HG03342 (cell line): Measurements from ENCODE around the gene PRKAA1.

Source experiments
- ATAC-seq: cut with Tn5 transposase; IDR thresholded peaks from one replicate; pipeline ENCODE4 v1.9.1; 2021; ENCODE audit warnings: mild to moderate bottlenecking, moderate library complexity; ENCODE audit not compliant: unreplicated experiment

Gene PRKAA1

DNA sequence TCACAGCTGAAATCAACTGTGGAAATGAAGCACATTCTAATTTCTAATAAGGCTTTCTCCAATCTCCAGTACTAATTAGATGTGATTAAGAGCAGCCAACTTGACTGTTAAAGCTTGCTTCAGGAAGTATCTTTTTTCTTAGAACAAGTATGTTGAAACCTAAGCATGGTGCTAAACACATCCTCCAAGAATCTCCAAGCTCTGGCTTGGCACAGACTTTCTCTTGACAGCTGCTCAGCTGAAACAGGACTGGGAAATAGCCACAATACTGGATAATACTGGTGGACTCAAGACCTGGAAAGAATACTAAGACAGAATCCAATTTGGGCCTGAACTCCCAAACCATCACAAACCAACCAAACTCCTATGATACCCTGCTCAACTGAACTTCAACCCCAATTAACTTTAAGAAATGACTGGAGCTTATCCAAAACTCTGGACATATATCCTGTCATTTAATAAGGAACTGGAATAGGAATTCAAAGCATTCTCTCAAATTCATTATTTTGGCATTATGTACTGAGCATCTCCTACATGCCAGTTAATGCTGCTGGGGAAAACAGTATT, 16.2 kb downstream of the PRKAA1 start:
- ATAC-seq = no peak

DNA sequence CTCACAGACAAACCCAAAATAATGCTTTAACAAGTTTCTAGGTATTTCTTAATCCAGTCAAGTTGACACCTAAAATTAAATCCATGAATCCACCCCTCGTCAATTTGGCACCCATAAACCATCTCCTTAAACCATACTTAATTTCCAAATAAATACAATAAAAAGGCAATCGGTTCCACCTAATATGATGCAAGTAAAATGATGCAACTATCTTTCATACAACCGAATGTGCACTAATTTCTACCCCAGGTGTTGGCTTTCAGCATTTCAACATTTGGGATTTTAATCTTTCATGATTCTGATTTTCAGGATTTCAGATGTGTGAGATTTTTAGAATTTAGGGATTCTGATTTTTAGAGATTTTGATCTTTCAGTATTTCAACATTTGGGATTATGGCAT, 17.3 kb downstream of the PRKAA1 start:
- no peak for ATAC-seq

GRCh38 chr5:40780199-40780598, 18.0 kb downstream of the PRKAA1 start:
- no peak for ATAC-seq

DNA sequence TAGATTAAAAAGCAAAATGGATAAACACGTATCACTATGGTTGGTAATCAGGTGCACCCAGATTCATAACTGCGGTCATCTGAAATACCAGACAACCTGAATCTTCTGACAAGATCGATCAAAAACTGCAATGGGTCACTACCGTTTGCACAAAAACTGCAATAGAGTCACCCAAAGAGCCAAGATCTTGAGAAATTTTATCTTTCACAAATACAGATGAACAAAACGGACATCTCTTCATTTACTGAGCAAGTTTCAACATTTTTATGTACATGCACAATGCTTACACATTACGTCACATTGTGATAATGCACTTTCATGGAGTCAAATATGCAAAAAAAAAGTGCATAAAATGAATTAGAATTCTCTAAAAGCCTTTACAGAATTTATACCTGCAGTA, 18.6 kb downstream of the PRKAA1 start:
- ATAC-seq = no peak

GRCh38 chr5:40778133-40778532, 20.0 kb downstream of the PRKAA1 start:
- ATAC-seq = no peak

DNA sequence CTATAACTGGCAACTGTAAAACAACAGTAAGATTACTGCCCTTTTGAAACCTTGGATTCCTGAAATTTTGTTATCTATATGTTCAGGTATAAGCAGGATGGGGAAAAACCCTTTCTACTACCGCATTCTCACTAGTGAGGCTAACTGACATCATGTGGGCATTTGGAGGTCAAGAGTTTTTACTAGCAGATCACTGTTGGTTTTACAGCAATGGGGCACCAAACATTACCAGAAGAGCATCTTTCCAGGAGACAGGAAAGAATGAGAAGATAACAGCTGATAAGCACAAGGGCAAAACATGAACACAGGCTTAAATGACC, 21.6 kb downstream of the PRKAA1 start:
- ATAC-seq = no peak

GRCh38 chr5:40775846-40776657, 22.1 kb downstream of the PRKAA1 start:
- no peak for ATAC-seq

GRCh38 chr5:40775085-40775845, 22.9 kb downstream of the PRKAA1 start:
- ATAC-seq = no peak

DNA sequence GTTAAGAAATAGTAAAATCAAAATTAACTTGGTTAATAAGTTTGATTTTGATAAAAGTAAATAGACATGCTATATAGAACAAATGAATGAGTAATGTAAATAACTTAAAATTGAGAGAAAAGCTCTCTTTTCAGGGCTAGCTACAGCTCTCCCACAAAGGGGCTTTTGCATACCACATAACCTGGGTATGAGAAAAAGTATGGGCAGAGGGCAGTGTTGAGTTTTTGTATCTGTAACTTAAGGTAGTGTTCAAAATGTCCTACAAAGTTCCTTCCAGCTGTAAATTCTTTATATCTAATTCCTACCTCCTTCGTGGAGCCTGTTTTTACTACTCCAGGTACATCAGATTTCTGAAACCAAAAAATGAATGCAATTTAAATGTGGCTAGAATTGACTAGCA, 23.6 kb downstream of the PRKAA1 start:
- no peak for ATAC-seq

- ATAC-seq = no peak
Measured at GRCh38 chr5:40770764-40771163, 27.4 kb downstream of the PRKAA1 start.

- ATAC-seq = no peak
Measured at GRCh38 chr5:40762705-40763104, 35.5 kb downstream of the PRKAA1 start.

GRCh38 chr5:40757400-40757799, 40.8 kb downstream of the PRKAA1 start:
- no peak for ATAC-seq

DNA sequence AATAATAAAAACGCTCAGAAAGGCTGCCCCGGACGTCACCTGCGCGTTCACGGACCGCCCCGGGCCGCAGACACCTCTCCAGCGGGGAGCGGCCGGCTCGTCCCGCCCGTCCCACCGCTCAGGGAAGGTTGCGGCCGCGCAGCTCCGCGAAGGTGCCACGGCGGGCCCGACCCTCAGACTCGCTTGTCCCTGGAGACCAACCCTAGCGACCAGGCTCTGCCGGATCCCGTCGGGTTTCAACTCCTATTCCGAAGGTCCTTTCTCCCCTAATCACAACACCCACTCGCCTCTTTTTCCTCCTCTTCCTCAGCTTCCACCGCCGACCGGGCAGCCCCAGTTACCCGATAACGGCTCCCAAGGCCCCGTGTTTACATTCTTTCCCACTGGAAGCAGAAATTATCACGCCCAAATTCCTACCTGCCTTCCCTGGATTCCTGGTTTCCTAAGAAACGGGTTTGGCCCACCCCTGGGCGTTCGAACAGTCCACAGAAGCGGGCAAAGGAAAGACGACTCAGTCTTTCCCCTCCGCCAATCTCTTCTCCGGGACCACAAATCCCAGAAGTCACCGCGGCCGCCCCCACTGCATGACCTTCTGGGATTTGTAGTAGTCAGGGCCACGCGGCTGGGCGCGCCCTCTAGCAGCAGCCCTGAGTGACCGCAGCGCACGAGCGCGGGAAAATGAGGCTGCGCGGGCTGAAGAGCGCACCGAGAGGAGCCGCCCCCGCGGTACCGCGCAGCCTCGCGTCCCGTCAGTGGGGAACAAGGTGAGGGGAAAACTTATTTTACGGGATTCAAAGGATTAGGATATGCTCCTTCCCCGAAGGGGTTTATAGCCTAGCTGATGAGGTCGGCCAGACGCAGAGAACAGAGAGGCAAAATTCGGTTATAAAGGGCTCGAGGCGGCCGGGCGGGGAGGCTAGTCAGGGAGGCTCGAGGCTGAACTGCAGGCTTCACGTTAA, 42.5 kb downstream of the PRKAA1 start, which contains the start of gene TTC33:
Gene TTC33, minus strand, starts transcription at position 555 of the 959 bp plus-strand sequence. CDS start 8,943 bp downstream, outside the sequence.
- peak; percentile 89 for ATAC-seq

DNA sequence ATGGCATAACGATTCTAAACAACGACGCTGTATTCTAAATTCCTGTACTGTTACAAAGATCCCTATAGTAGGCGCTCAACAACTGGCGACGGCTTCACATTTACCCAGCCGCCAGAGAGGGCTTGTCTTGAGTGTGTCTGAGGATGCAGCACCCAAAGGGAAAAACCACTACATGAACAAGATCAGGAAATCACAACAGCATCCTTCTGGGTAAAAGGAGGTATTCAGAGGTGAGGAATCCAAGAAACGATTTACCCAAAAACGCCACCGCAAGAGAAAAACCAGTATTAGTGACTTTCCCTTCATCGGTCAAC, 43.1 kb downstream of the PRKAA1 start:
- ATAC-seq = peak; percentile 75

GRCh38 chr5:40754381-40755092, 43.6 kb downstream of the PRKAA1 start:
- peak; percentile 5 for ATAC-seq

DNA sequence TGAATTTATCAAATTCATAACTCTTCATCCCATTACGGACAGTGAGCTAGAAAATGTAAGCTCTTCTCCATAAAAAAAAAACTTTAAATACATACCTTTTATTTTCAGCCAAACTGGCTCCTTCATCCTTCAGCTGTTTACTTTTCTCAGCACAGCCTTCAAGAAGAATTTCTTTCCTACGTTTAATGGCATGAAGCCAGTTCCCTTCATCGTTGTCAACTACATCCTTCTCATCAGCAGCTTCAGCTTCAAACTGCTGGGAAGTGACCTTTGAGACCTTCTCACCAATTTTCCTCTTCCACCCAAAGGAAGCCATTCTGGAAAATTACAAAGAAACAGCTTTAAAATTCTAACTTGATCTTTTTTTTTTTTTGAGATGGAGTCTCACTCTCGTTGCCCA, 51.5 kb downstream of the PRKAA1 start:
- ATAC-seq = no peak

GRCh38 chr5:40743771-40744170, 54.4 kb downstream of the PRKAA1 start:
- ATAC-seq = no peak

DNA sequence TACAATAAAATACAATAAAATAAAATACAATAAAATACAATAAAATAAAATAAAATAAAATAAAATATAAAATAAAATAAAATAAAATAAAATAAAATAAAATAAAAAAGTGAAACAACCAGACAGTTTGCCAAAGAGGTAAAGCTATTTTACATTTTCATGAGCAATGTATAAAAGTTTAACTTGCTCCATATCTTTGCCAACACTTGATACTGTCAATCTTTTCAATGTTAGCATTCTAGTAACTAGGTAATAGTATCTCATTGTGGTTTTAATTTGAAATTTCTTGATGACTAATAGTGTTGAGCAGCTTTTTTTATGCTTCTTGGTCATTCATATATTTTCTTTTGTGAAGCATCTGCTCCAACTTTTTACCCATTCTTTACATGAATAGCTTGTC, 59.7 kb downstream of the PRKAA1 start:
- ATAC-seq = no peak

- ATAC-seq = peak; percentile 79
Measured at GRCh38 chr5:40736103-40736875, 61.9 kb downstream of the PRKAA1 start.

DNA sequence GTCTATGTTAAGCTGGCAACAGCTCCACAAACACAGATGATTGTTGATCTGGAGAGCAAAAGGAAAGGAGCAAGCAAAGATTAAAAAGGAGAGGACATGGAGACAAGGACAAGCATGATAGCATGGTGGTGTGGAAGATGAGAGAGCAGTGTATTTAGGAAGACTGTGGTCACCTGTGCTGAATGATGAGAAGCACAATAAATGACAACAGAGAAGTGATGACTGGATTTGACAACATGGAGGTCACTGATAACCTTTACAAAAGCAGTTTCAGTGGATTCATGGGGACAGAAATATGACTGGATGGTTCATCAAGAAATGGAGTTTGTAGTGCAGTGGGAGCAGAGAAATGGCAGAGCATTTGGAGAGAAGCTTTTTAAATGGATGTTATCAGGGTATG, 62.6 kb downstream of the PRKAA1 start:
- ATAC-seq = no peak
